IMR-90 (cell line): ENCODE data around the gene VAV3. TPM values are rescaled to one million over a fixed set of nuclear protein-coding genes. Genes with fewer than 3 reads are reported as not detected.

Source experiments
- ATAC-seq: fragments of 200-7000 bp; cut with Tn5 transposase; 2 replicates; pipeline ENCODE4 v1.9.1; 2020; ENCODE audit warnings: low read depth, mild to moderate bottlenecking, moderate library complexity
- BruUV-seq: library from RNA; stranded (reverse); fragments of 400-500 nt; replicated peaks from 2 replicates; lab custom pipeline; 2021; lab: Mats Ljungman, UMichigan
- CTCF ChIA-PET: fragments of 300-600 bp; formaldehyde crosslinking; extraction: SDS; loops from one replicate; lab custom pipeline; 2021; ENCODE audit warnings: antibody characterized with exemption; lab: Yijun Ruan, JAX
- POLR2A ChIA-PET: fragments of 300-600 bp; sonication (Branson Sonifier 250); formaldehyde crosslinking; loops from one replicate; lab custom pipeline; 2022; ENCODE audit warnings: antibody characterized with exemption; ENCODE audit not compliant: unreplicated experiment; lab: Charles Lee
- DNase-seq: peaks from one replicate; pipeline ENCODE4 v3.0.0; 2013
- H2AFZ ChIP-seq: replicated peaks from 2 replicates; pipeline ENCODE3; 2013; ENCODE audit warnings: low read length, mild to moderate bottlenecking; ENCODE audit not compliant: poor library complexity
- H2AK5ac ChIP-seq: 2 replicates; pipeline ENCODE4 v1.6.1; 2013; ENCODE audit warnings: low read depth, low read length, inconsistent platforms
- H2AK9ac ChIP-seq: replicated peaks from 2 replicates; pipeline ENCODE3; 2013; ENCODE audit warnings: mild to moderate bottlenecking, low read depth, low read length, moderate library complexity; ENCODE audit not compliant: poor library complexity
- H2BK120ac ChIP-seq: 2 replicates; pipeline ENCODE4 v1.6.1; 2013; ENCODE audit warnings: low read depth, low read length, inconsistent platforms
- H2BK15ac ChIP-seq: 3 replicates; pipeline ENCODE4 v1.6.1; 2013; ENCODE audit warnings: low read depth, low read length, inconsistent platforms
- H2BK20ac ChIP-seq: 2 replicates; pipeline ENCODE4 v1.6.1; 2013; ENCODE audit warnings: low read depth, mild to moderate bottlenecking, inconsistent platforms, low read length, moderate library complexity
- H2BK5ac ChIP-seq: 2 replicates; pipeline ENCODE4 v1.6.1; 2013; ENCODE audit warnings: mild to moderate bottlenecking, low read depth, low read length, inconsistent platforms; ENCODE audit not compliant: poor library complexity, severe bottlenecking
- H3K14ac ChIP-seq: replicated peaks from 2 replicates; pipeline ENCODE4 v1.6.1; 2013; ENCODE audit warnings: low read depth, low read length, inconsistent platforms
- H3K18ac ChIP-seq: 2 replicates; pipeline ENCODE4 v1.6.1; 2013; ENCODE audit warnings: low read depth, low read length, control low read depth
- H3K23ac ChIP-seq: 2 replicates; pipeline ENCODE4 v1.6.1; 2013; ENCODE audit warnings: low read depth, low read length, inconsistent platforms
- H3K27ac ChIP-seq: 2 replicates; pipeline ENCODE4 v1.5.1; 2013; ENCODE audit warnings: mild to moderate bottlenecking, control low read depth, low read length; ENCODE audit not compliant: insufficient read depth
- H3K27me3 ChIP-seq: 2 replicates; pipeline ENCODE4 v1.6.1; 2013; ENCODE audit warnings: low read length; ENCODE audit not compliant: control insufficient read depth, insufficient read depth
- H3K36me3 ChIP-seq: 2 replicates; pipeline ENCODE4 v1.6.1; 2013; ENCODE audit warnings: low read length, mixed read lengths; ENCODE audit not compliant: control insufficient read depth, insufficient read depth
- H3K4ac ChIP-seq: 2 replicates; pipeline ENCODE4 v1.6.1; 2013; ENCODE audit warnings: low read depth, low read length, inconsistent platforms
- H3K4me1 ChIP-seq: 2 replicates; pipeline ENCODE4 v1.6.1; 2013; ENCODE audit warnings: low read length, mixed read lengths; ENCODE audit not compliant: control insufficient read depth, insufficient read depth
- H3K4me2 ChIP-seq: 2 replicates; pipeline ENCODE4 v1.6.1; 2013; ENCODE audit warnings: low read depth, mild to moderate bottlenecking, control low read depth, low read length, moderate library complexity
- H3K4me3 ChIP-seq: 2 replicates; pipeline ENCODE4 v1.5.1; 2013; ENCODE audit warnings: low read depth, mild to moderate bottlenecking, control low read depth, low read length, moderate library complexity; ENCODE audit not compliant: insufficient read depth
- H3K56ac ChIP-seq: 2 replicates; pipeline ENCODE4 v1.6.1; 2013; ENCODE audit warnings: low read length, inconsistent platforms; ENCODE audit not compliant: insufficient read depth; ENCODE audit errors: extremely low read depth
- H3K79me1 ChIP-seq, 2 experiments: 2 replicates each; pipeline ENCODE4 v1.6.1; 2013; ENCODE audit warnings: low read length in 2 of 2, inconsistent platforms in 1 of 2, low read depth in 1 of 2
- H3K9ac ChIP-seq: 2 replicates; pipeline ENCODE4 v1.6.1; 2013; ENCODE audit warnings: low read depth, low read length, control low read depth
- H3K9me1 ChIP-seq: 2 replicates; pipeline ENCODE4 v1.6.1; 2013; ENCODE audit warnings: low read length, inconsistent platforms; ENCODE audit not compliant: insufficient read depth
- H3K9me3 ChIP-seq: 2 replicates; pipeline ENCODE4 v1.6.1; 2013; ENCODE audit warnings: low read length; ENCODE audit not compliant: control insufficient read depth, insufficient read depth
- H4K20me1 ChIP-seq: 2 replicates; pipeline ENCODE4 v1.6.1; 2013; ENCODE audit warnings: low read length, inconsistent platforms; ENCODE audit not compliant: insufficient read depth
- H4K5ac ChIP-seq: 2 replicates; pipeline ENCODE4 v1.6.1; 2013; ENCODE audit warnings: mild to moderate bottlenecking, low read depth, low read length, control low read depth
- H4K8ac ChIP-seq, 2 experiments: 2 replicates each; pipeline ENCODE4 v1.6.1; 2013; ENCODE audit warnings: low read depth in 2 of 2, low read length in 2 of 2, control low read depth in 1 of 2, inconsistent platforms in 1 of 2
- H4K91ac ChIP-seq: 2 replicates; pipeline ENCODE4 v1.6.1; 2013; ENCODE audit warnings: low read depth, low read length, inconsistent platforms; ENCODE audit not compliant: insufficient read depth
- CTCF ChIP-seq: conservative IDR thresholded peaks from 2 replicates; pipeline ENCODE4 v1.5.1; 2012; ENCODE audit warnings: mild to moderate bottlenecking, low read depth, low read length, improper control_type of control experiment
- POLR2A ChIP-seq: IDR thresholded peaks from 2 replicates; pipeline ENCODE4 v1.6.1; 2012; ENCODE audit warnings: mild to moderate bottlenecking, low read depth, low read length
- RAD21 ChIP-seq: IDR thresholded peaks from 2 replicates; pipeline ENCODE4 v1.6.1; 2012; ENCODE audit warnings: low read length, improper control_type of control experiment
- SMC3 ChIP-seq: fragments of 150-350 bp; IDR thresholded peaks from 2 replicates; pipeline ENCODE4 v1.6.1; 2016; ENCODE audit warnings: low read depth, mild to moderate bottlenecking, antibody characterized with exemption, low read length, moderate library complexity
- WGBS, 2 experiments: methylation state at CpG; one replicate each; pipeline versions ENCODE4 v1.1.5 to v1.1.7; 2013; ENCODE audit warnings: missing lambda C conversion rate in 2 of 2; ENCODE audit not compliant: insufficient read length in 1 of 2; ENCODE audit errors: extremely low coverage in 2 of 2; 5-methylcytosine and 5-hydroxymethylcytosine counted together
- dilution Hi-C: fragments of 300-500 bp; cut with HindIII; formaldehyde crosslinking; loops from one replicate; pipeline ENCODE4 v1.14.3; 2018; ENCODE audit warnings: low sequenced_read_pairs; ENCODE audit not compliant: unreplicated experiment
- in situ Hi-C: fragments of 300-500 bp; cut with MboI; formaldehyde crosslinking; loops from 3 replicates; pipeline ENCODE4 v1.14.3; 2019; ENCODE audit warnings: low sequenced_read_pairs, inconsistent platforms, mixed read lengths
- intact Hi-C: fragments of 100-400 bp; cut with micrococcal nuclease; formaldehyde crosslinking; loops from 2 replicates; pipeline ENCODE4 v1.10.0; 2022
- polyA plus RNA-seq, 3 experiments: library from polyadenylated mRNA; depleted of rRNA; stranded (reverse); fragments of >200 nt; gene quantifications; 2 replicates each; pipeline ENCODE4 v1.2.3, GENCODE V29; 2012; ENCODE audit warnings: low replicate concordance in 1 of 3
- total RNA-seq: library from RNA; depleted of rRNA; stranded (reverse); fragments of >200 nt; gene quantifications from 2 replicates; pipeline ENCODE4 v1.2.3, GENCODE V29; 2012

VAV3 gene
- total and polyA plus RNA-seq, 2 of the 4 experiments (the other 2 are of a cell fraction), result 0.12 to 0.18 TPM

GRCh38 chr1:107529511-107530149 is 435.4 kb downstream of the VAV3 start:
- Histone ChIP-seq H3K4me2 (no peak overlapping the region), H3K79me1 (no peaks in the 10 kb centered on the region), H2AK9ac (no peak overlapping the region), H3K4me1 (no peaks in the 10 kb centered on the region), H3K4me3 (no peak overlapping the region), H2BK15ac (no peak overlapping the region), H3K27ac (no peak overlapping the region), H3K9ac (no peak overlapping the region), H3K14ac (no peak overlapping the region), H2BK20ac (no peak overlapping the region), H4K8ac (no peak overlapping the region), H3K27me3 (no peaks in the 10 kb centered on the region), H4K91ac (no peak overlapping the region), H4K5ac (no peak overlapping the region), H3K9me3 (no peaks in the 10 kb centered on the region), H2AFZ (no peak overlapping the region), H3K9me1 (no peaks in the 10 kb centered on the region), H3K56ac (no peak overlapping the region), H3K36me3 (no peaks in the 10 kb centered on the region), H3K18ac (no peak overlapping the region), H2BK5ac (no peak overlapping the region), H4K20me1 (no peaks in the 10 kb centered on the region), H2BK120ac (no peak overlapping the region), H2AK5ac (no peak overlapping the region), H3K23ac (no peak overlapping the region), H3K4ac (no peak overlapping the region)
- 0 out of 2 replicates have a peak, but pooled peaks have one; percentile 17 for TF ChIP-seq SMC3
- no peak for TF ChIP-seq POLR2A
- peak; percentile 42 for TF ChIP-seq RAD21
- peak; percentile 49 for TF ChIP-seq CTCF
- intact Hi-C loops, result loop anchor here (2.0 to 10.0 kb wide), 2 partner anchors 225 to 253 kb away; no protein-coding TSS in a partner anchor
- no CpG with 5 or more reads among the region's 6 CpGs for WGBS, 2 experiments
- no TSS peak for BruUV-seq
- ATAC-seq (peak; percentile 91), DNase-seq (peak; percentile 35)
- CTCF ChIA-PET, result interaction anchor here (0.6 to 1.2 kb wide), 3 partner anchors 12 to 218 kb away, joined by 3 to 4 read pairs (median 3); no protein-coding TSS in a partner anchor
- in situ Hi-C loops, result no loop called here
- dilution Hi-C loops, result no loop called here
- POLR2A ChIA-PET, result no interaction called here
